Breast epithelium (tissue), 4 donors: ENCODE measurements around the gene CPSF3. TPM values are rescaled to one million over a fixed set of nuclear protein-coding genes. Genes with fewer than 3 reads are reported as not detected.

Experiments used
- DNase-seq, 2 donors: peaks; one replicate each; pipeline ENCODE4 v3.0.0-alpha.2; 2019; ENCODE audit warnings: low spot score in 2 of 2
- H3K27ac ChIP-seq, 2 donors: fragments of 200-600 bp; sonication (generic) in 1 of 2; one replicate each; pipeline ENCODE4 v1.5.1; 2016 to 2019; ENCODE audit warnings: mild to moderate bottlenecking in 1 of 2
- H3K27me3 ChIP-seq, 2 donors: fragments of 200-600 bp; sonication (generic) in 1 of 2; one replicate each; pipeline versions ENCODE4 v1.5.1 to v1.6.0; 2017 to 2019; ENCODE audit warnings: control low read depth in 1 of 2, mild to moderate bottlenecking in 1 of 2
- H3K36me3 ChIP-seq: fragments of 200-600 bp; one replicate; pipeline ENCODE4 v1.5.1; 2019
- H3K4me1 ChIP-seq, 2 donors: fragments of 200-600 bp; sonication (generic); one replicate each; pipeline ENCODE4 v1.5.1; 2016 to 2019; ENCODE audit warnings: control low read depth in 1 of 2
- H3K4me3 ChIP-seq, 3 donors: fragments of 200-600 bp; sonication (generic); 1 replicate in 2 of 3; 2 replicates in 1 of 3; pipeline ENCODE4 v1.5.1; 2016 to 2019; ENCODE audit warnings: mild to moderate bottlenecking in 3 of 3, moderate library complexity in 2 of 3
- H3K9me3 ChIP-seq, 2 donors: fragments of 200-600 bp; sonication (generic) in 1 of 2; one replicate each; pipeline ENCODE4 v1.5.1; 2016 to 2019; ENCODE audit warnings: control low read depth in 1 of 2
- CTCF ChIP-seq, 3 donors: fragments of 450-650 bp; IDR thresholded peaks; one replicate each; pipeline ENCODE4 v1.5.1; 2016 to 2017; ENCODE audit warnings: antibody characterized with exemption in 3 of 3, mild to moderate bottlenecking in 3 of 3, moderate library complexity in 3 of 3
- POLR2A ChIP-seq: fragments of 450-650 bp; IDR thresholded peaks from one replicate; pipeline ENCODE4 v1.6.1; 2016; ENCODE audit warnings: antibody characterized with exemption, mild to moderate bottlenecking, moderate library complexity
- POLR2AphosphoS5 ChIP-seq, 3 donors: sonication (generic); formaldehyde crosslinking; IDR thresholded peaks; one replicate each; pipeline ENCODE4 v1.6.1; 2017; ENCODE audit warnings: antibody characterized with exemption in 3 of 3
- intact Hi-C: fragments of 100-400 bp; cut with DNase I; formaldehyde crosslinking; loops from one replicate; pipeline ENCODE4 v1.15.1; 2023; ENCODE audit warnings: low total_unique reads
- total RNA-seq, 3 donors: library from RNA; depleted of rRNA; stranded (reverse); fragments of >200 nt; gene quantifications; one replicate each; pipeline ENCODE4 v1.1.0, GENCODE V29; 2016

Gene CPSF3
- total RNA-seq, 3 donors from 2014 or later: 18.1 to 26.2 (median 23.1) TPM

GRCh38 chr2:9467687-9468086 is 44.2 kb downstream of the CPSF3 start:
- Histone ChIP-seq H3K27ac (no peak overlapping the region), H3K27me3 (no peaks in the 10 kb centered on the region), H3K4me1 (no peaks in the 10 kb centered on the region), H3K9me3 (no peaks in the 10 kb centered on the region), H3K36me3 (no peaks in the 10 kb centered on the region), H3K4me3 (no peak overlapping the region)
- DNase-seq: no peak
- no peak for TF ChIP-seq CTCF (IDR thresholded peaks at IDR 0.05)
- TF ChIP-seq POLR2AphosphoS5 (IDR thresholded peaks at IDR 0.05): no peak
- no peak for TF ChIP-seq POLR2A
- intact Hi-C loops: no loop called here

- Histone ChIP-seq H3K27me3 (no peaks in the 10 kb centered on the region), H3K9me3 (no peaks in the 10 kb centered on the region), H3K4me1 (peaks cover 0 to 3% of the 10 kb centered on the region in 2 donors), H3K36me3 (no peaks in the 10 kb centered on the region), H3K27ac (no peak overlapping the region), H3K4me3 (no peak overlapping the region)
- intact Hi-C loops: no loop called here
- DNase-seq: no peak
- TF ChIP-seq POLR2AphosphoS5 (IDR thresholded peaks at IDR 0.05) (no peak), POLR2A (no peak), CTCF (IDR thresholded peaks at IDR 0.05) (no peak)
These were observed 47.8 kb downstream of the CPSF3 start for GRCh38 chr2:9471206-9471605.

- Histone ChIP-seq H3K9me3 (no peaks in the 10 kb centered on the region), H3K4me3 (no peak overlapping the region), H3K27ac (no peak overlapping the region), H3K36me3 (no peaks in the 10 kb centered on the region), H3K4me1 (peaks cover 0 to 3% of the 10 kb centered on the region in 2 donors), H3K27me3 (no peaks in the 10 kb centered on the region)
- DNase-seq: no peak
- TF ChIP-seq CTCF (IDR thresholded peaks at IDR 0.05): no peak
- no peak for TF ChIP-seq POLR2AphosphoS5 (IDR thresholded peaks at IDR 0.05)
- no peak for TF ChIP-seq POLR2A
- intact Hi-C loops: no loop called here
These were observed 49.1 kb downstream of the CPSF3 start for GRCh38 chr2:9472511-9472910.

- intact Hi-C loops: no loop called here
- H3K4me1 ChIP-seq: peaks cover 0 to 3% of the 10 kb centered on the region in 2 donors
- no peak for DNase-seq
- no peaks in the 10 kb centered on the region for H3K9me3 ChIP-seq
- H3K4me3 ChIP-seq: peak overlapping the region; percentile 70 to 90 (median 82)
- no peaks in the 10 kb centered on the region for H3K27me3 ChIP-seq
- H3K27ac ChIP-seq: peak overlapping the region; percentile 83 to 86
- no peaks in the 10 kb centered on the region for H3K36me3 ChIP-seq
- TF ChIP-seq POLR2A (no peak), CTCF (IDR thresholded peaks at IDR 0.05) (peak; percentile 38 to 45 (median 42)), POLR2AphosphoS5 (IDR thresholded peaks at IDR 0.05) (no peak)
These were observed 50.0 kb downstream of the CPSF3 start for GRCh38 chr2:9473308-9473984.

GRCh38 chr2:9473985-9474360 is 50.5 kb downstream of the CPSF3 start:
- peak; percentile 34 to 55 for DNase-seq
- Histone ChIP-seq H3K9me3 (no peaks in the 10 kb centered on the region), H3K36me3 (no peaks in the 10 kb centered on the region), H3K4me1 (peaks cover 0 to 3% of the 10 kb centered on the region in 2 donors), H3K27me3 (no peaks in the 10 kb centered on the region), H3K4me3 (peak overlapping the region; percentile 70 to 90 (median 82)), H3K27ac (peak overlapping the region; percentile 83 to 86)
- TF ChIP-seq POLR2A: no peak
- no peak for TF ChIP-seq CTCF (IDR thresholded peaks at IDR 0.05)
- no peak for TF ChIP-seq POLR2AphosphoS5 (IDR thresholded peaks at IDR 0.05)
- intact Hi-C loops: no loop called here
